VCaP (cell line): ENCODE results near the gene MOCS1.

ENCODE experiments used
- H3K27ac ChIP-seq: fragments of 450-650 bp; 2 replicates; pipeline ENCODE4 v1.5.1; 2017
- TF ChIP-seq, protein P1 (sequence below): fragments of 450-650 bp; conservative IDR thresholded peaks from 2 replicates; pipeline ENCODE4 v1.5.1; 2017; ENCODE audit warnings: mild to moderate bottlenecking, moderate library complexity

Gene MOCS1

DNA sequence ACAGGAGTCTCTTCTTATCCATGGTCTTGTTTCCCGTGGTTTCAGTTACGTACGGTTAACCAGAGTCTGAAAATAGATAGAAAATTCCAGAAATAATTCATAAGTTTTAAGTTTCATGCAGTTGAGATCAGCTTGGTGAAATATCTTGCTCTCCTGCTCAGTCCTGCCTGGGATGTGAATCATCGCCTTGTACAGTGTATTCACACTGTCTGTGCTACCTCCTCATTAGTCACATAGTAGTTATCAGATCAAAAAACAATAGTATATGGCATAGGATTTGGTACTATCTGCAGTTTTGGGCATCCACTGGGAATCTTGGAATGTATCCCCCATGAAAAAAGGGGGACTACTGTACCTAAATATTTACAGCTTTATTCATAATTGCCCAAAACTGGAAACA, 22.7 kb upstream of the MOCS1 start:
- TF ChIP-seq, protein P1, sequence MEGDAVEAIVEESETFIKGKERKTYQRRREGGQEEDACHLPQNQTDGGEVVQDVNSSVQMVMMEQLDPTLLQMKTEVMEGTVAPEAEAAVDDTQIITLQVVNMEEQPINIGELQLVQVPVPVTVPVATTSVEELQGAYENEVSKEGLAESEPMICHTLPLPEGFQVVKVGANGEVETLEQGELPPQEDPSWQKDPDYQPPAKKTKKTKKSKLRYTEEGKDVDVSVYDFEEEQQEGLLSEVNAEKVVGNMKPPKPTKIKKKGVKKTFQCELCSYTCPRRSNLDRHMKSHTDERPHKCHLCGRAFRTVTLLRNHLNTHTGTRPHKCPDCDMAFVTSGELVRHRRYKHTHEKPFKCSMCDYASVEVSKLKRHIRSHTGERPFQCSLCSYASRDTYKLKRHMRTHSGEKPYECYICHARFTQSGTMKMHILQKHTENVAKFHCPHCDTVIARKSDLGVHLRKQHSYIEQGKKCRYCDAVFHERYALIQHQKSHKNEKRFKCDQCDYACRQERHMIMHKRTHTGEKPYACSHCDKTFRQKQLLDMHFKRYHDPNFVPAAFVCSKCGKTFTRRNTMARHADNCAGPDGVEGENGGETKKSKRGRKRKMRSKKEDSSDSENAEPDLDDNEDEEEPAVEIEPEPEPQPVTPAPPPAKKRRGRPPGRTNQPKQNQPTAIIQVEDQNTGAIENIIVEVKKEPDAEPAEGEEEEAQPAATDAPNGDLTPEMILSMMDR: no peak
- H3K27ac ChIP-seq: no peak overlapping the region

DNA sequence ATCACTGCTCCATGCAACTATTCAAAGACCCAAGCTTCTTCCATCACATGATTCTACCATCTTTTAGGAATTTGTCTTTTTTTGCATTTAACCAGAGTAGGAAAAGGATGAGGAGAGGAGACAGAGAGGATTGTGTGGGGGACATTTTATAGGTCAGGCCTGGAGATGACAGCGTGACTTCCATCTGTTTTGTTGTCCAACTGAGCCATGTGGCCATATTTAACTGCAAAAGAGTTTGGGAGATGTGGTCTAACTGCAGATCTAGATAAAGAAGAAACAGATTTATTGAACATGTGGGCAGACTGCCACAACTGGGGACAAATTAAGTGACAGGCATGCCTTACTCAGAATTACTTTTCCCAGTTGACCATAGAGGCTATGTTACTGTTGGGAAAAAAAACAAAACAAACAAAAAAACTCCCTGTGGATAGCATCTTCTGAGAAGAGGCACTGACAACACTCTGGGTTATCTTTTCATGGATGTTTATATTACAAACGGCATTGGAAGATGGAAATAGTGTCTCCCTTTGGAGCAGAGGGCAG, 18.9 kb upstream of the MOCS1 start:
- H3K27ac ChIP-seq: no peak overlapping the region
- TF ChIP-seq, protein P1: no peak

- TF ChIP-seq, protein P1: no peak
- no peak overlapping the region for H3K27ac ChIP-seq
Observed at GRCh38 chr6:39952167-39952566, 17.9 kb upstream of the MOCS1 start.

GRCh38 chr6:39951716-39952115, 17.5 kb upstream of the MOCS1 start:
- H3K27ac ChIP-seq: no peak overlapping the region
- TF ChIP-seq, protein P1: no peak

DNA sequence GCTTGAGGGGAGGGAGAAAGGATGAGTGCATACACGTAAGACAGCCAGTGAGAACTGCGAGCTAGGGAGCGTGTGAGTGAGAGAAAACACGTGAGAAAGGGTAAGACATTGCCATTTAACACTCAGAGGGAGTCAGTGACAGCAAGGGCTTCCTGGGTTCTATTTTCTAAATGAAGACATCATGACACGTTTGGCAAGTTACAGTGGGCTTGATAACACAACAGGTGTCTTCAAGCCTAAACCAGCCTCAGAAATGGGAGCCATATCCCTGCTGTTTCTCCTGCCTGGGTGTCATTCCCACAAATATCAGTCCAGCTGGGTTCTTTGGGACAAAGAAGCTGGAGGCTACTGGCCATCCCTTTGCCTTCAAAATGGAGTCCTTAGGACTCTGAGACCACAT, 16.9 kb upstream of the MOCS1 start:
- TF ChIP-seq, protein P1: no peak
- no peak overlapping the region for H3K27ac ChIP-seq

DNA sequence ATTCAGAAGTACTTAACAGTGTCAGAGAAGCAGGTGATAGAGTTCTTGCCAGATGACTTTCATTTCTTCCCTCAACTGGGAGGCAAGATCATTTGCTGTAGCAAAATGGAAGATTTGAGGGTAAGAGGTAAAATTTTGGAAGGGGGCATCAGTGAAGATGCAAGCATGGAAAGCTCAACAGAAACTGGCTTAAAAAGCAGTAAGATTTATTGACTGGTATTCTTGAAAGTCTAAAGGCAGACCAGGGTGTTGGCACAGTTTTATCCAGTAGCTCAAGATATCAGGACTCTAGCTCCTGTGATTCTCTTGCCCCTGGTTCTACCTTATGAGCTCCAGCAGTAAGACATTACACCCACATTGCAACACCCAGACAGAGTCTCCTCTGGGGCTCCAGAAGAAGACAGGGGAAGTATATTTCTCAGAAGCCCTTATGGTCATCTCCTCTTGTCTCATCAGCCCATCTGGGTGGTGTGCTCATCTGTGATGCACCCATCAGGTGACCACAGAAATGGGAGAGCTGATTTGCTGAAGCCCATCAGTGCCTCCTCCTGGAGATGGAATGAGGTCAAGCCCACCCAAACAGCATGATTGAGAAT, 16.0 kb upstream of the MOCS1 start:
- TF ChIP-seq, protein P1: no peak
- H3K27ac ChIP-seq: no peak overlapping the region

- H3K27ac ChIP-seq: no peak overlapping the region
- TF ChIP-seq, protein P1: no peak
Observed at GRCh38 chr6:39948199-39948791, 14.0 kb upstream of the MOCS1 start.
